Measurements from ENCODE around the gene HAUS7.

The HAUS7 gene

GRCh38 chrX:153455571-153455970, 14.8 kb downstream of the HAUS7 start:
- no peak for DNase-seq (ENCODE audit: low read depth in 2 of 2)

- DNase-seq (ENCODE audit: low read depth in 2 of 2) = no peak
Measured at GRCh38 chrX:153454901-153455550, 15.3 kb downstream of the HAUS7 start.

GRCh38 chrX:153450949-153451277, 19.5 kb downstream of the HAUS7 start:
- DNase-seq (ENCODE audit: low read depth in 2 of 2) = no peak

- no peak for DNase-seq (ENCODE audit: low read depth in 2 of 2)
Measured at GRCh38 chrX:153450114-153450948, 20.0 kb downstream of the HAUS7 start.

GRCh38 chrX:153449368-153450113, 20.8 kb downstream of the HAUS7 start:
- DNase-seq (ENCODE audit: low read depth in 2 of 2) = no peak

- DNase-seq (ENCODE audit: low read depth in 2 of 2) = no peak
Measured at GRCh38 chrX:153448556-153449367, 21.6 kb downstream of the HAUS7 start.

- DNase-seq (ENCODE audit: low read depth in 2 of 2) = no peak
Measured at GRCh38 chrX:153447581-153447960, 22.8 kb downstream of the HAUS7 start.

GRCh38 chrX:153446950-153447580, 23.3 kb downstream of the HAUS7 start:
- DNase-seq (ENCODE audit: low read depth in 2 of 2) = no peak

GRCh38 chrX:153446636-153446936, 23.8 kb downstream of the HAUS7 start:
- no peak for DNase-seq (ENCODE audit: low read depth in 2 of 2)

- no peak for DNase-seq (ENCODE audit: low read depth in 2 of 2)
Measured at GRCh38 chrX:153445856-153446635, 24.3 kb downstream of the HAUS7 start, which contains the start of gene TREX2. Gene TREX2, minus strand, starts transcription at chrX:153446056. Its CDS starts 626 bp downstream, at chrX:153445430.

- DNase-seq (ENCODE audit: low read depth in 2 of 2) = no peak
Measured at GRCh38 chrX:153445106-153445855, 25.1 kb downstream of the HAUS7 start.

- DNase-seq (ENCODE audit: low read depth in 2 of 2) = no peak
Measured at GRCh38 chrX:153444333-153445011, 25.9 kb downstream of the HAUS7 start.

GRCh38 chrX:153443476-153444332, 26.7 kb downstream of the HAUS7 start:
- no peak for DNase-seq (ENCODE audit: low read depth in 2 of 2)

- no peak for DNase-seq (ENCODE audit: low read depth in 2 of 2)
Measured at GRCh38 chrX:153442463-153442862, 27.9 kb downstream of the HAUS7 start.

- DNase-seq (ENCODE audit: low read depth in 2 of 2) = no peak
Measured at GRCh38 chrX:153441981-153442380, 28.4 kb downstream of the HAUS7 start.

GRCh38 chrX:153441296-153441695, 29.1 kb downstream of the HAUS7 start:
- no peak for DNase-seq (ENCODE audit: low read depth in 2 of 2)

GRCh38 chrX:153440556-153441135, 29.7 kb downstream of the HAUS7 start:
- DNase-seq (ENCODE audit: low read depth in 2 of 2) = no peak

GRCh38 chrX:153439977-153440376, 30.4 kb downstream of the HAUS7 start:
- DNase-seq (ENCODE audit: low read depth in 2 of 2) = no peak

Data from stimulated activated CD4-positive, alpha-beta T cell treated with anti-CD3 and anti-CD28 coated beads, Interleukin-1b, Interleukin-23, amount 100 ng/mL, for 1 hour (primary cell).